A673 (cell line): Measurements from ENCODE around the gene FAM227B. TPM values are rescaled to one million over a fixed set of nuclear protein-coding genes. Genes with fewer than 3 reads are reported as not detected.

Experiments used
- BruUV-seq: library from RNA; stranded (reverse); fragments of 400-500 nt; replicated peaks from 2 replicates; lab custom pipeline; 2021; lab: Mats Ljungman, UMichigan
- CTCF ChIA-PET: fragments of 300-600 bp; sonication (Branson Sonifier 250); formaldehyde crosslinking; loops from one replicate; lab custom pipeline; 2022; ENCODE audit warnings: antibody characterized with exemption; lab: Charles Lee
- POLR2A ChIA-PET: fragments of 300-600 bp; sonication (Branson Sonifier 250); formaldehyde crosslinking; loops from one replicate; lab custom pipeline; 2022; ENCODE audit warnings: antibody characterized with exemption; ENCODE audit not compliant: low non-redundant PET; lab: Charles Lee
- DNase-seq: peaks from one replicate; pipeline ENCODE4 v3.0.0-alpha.2; 2015; ENCODE audit warnings: low spot score
- H3K27ac ChIP-seq: fragments of 200-600 bp; sonication (generic); 2 replicates; pipeline ENCODE4 v1.5.1; 2016; ENCODE audit warnings: mixed run types, low read depth, mild to moderate bottlenecking, mixed read lengths, antibody characterized with exemption, low read length; ENCODE audit not compliant: poor library complexity, severe bottlenecking
- H3K27me3 ChIP-seq: fragments of 200-600 bp; sonication (generic); replicated peaks from 2 replicates; pipeline ENCODE4 v1.6.1; 2017; ENCODE audit warnings: mixed run types, low read depth, mild to moderate bottlenecking, mixed read lengths, antibody characterized with exemption, low read length; ENCODE audit not compliant: insufficient read depth, poor library complexity
- H3K36me3 ChIP-seq: fragments of 200-600 bp; sonication (generic); 2 replicates; pipeline ENCODE4 v1.6.1; 2016; ENCODE audit warnings: mixed run types, mild to moderate bottlenecking, mixed read lengths, antibody characterized with exemption, low read length; ENCODE audit not compliant: insufficient read depth, poor library complexity, severe bottlenecking
- H3K4me1 ChIP-seq: fragments of 200-600 bp; sonication (generic); 2 replicates; pipeline ENCODE4 v1.6.1; 2017; ENCODE audit warnings: mixed run types, mild to moderate bottlenecking, mixed read lengths, antibody characterized with exemption, low read length; ENCODE audit not compliant: insufficient read depth, poor library complexity, severe bottlenecking
- H3K4me3 ChIP-seq: fragments of 200-600 bp; sonication (generic); 2 replicates; pipeline ENCODE4 v1.5.1; 2016; ENCODE audit warnings: low read depth, mixed run types, mild to moderate bottlenecking, mixed read lengths, low read length; ENCODE audit not compliant: poor library complexity, severe bottlenecking
- H3K9me3 ChIP-seq: fragments of 200-600 bp; sonication (generic); 2 replicates; pipeline ENCODE4 v1.6.1; 2016; ENCODE audit warnings: mixed run types, low read depth, mild to moderate bottlenecking, mixed read lengths, antibody characterized with exemption, low read length; ENCODE audit not compliant: poor library complexity, severe bottlenecking
- EZH2 ChIP-seq: fragments of 200-600 bp; sonication (generic); IDR thresholded peaks from 2 replicates; pipeline ENCODE4 v1.6.1; 2017; ENCODE audit warnings: borderline replicate concordance, low read depth, mild to moderate bottlenecking, mixed read lengths, antibody characterized with exemption, low read length; ENCODE audit not compliant: poor library complexity, severe bottlenecking
- intact Hi-C: fragments of 100-400 bp; cut with micrococcal nuclease; formaldehyde crosslinking; loops from one replicate; pipeline ENCODE4 v1.10.0; 2022; ENCODE audit not compliant: unreplicated experiment
- total RNA-seq: library from RNA; stranded (reverse); gene quantifications from 2 replicates; pipeline ENCODE4 v1.2.3, GENCODE V29; 2021
- TF ChIP-seq, protein P1 (sequence below): fragments of 300-800, 200-600 bp; sonication (generic); conservative IDR thresholded peaks from 2 replicates; pipeline ENCODE4 v1.5.1; 2017; ENCODE audit warnings: low read depth, mild to moderate bottlenecking, antibody characterized with exemption, low read length, moderate library complexity, mixed read lengths

FAM227B gene
- total RNA-seq, 1 experiment from 2014 or later, result 2.3 TPM

DNA sequence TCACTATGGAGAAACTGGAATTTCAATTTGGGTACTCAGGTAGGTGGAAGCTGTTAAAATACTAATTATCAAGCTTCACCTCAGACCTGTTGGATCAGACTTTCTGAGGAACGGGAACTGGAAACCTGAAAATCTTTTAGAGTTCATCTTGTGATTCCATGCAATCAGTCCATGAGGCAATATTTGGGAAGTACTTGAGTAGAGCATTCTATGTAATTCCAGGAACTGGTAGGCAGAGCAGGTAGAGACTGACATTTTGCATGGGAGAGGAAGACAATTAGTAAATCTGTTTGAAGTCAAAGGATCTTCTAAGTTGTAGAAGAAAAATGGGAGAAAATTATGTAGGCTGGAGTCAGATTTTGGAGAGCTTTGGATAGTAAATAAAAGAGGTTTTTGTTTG, 154.5 kb downstream of the FAM227B start:
- Histone ChIP-seq H3K4me1 (no peaks in the 10 kb centered on the region), H3K36me3 (no peaks in the 10 kb centered on the region), H3K9me3 (no peaks in the 10 kb centered on the region), H3K4me3 (no peak overlapping the region), H3K27ac (no peak overlapping the region), H3K27me3 (no peaks in the 10 kb centered on the region)
- POLR2A ChIA-PET, result no interaction called here
- TF ChIP-seq, protein P1, sequence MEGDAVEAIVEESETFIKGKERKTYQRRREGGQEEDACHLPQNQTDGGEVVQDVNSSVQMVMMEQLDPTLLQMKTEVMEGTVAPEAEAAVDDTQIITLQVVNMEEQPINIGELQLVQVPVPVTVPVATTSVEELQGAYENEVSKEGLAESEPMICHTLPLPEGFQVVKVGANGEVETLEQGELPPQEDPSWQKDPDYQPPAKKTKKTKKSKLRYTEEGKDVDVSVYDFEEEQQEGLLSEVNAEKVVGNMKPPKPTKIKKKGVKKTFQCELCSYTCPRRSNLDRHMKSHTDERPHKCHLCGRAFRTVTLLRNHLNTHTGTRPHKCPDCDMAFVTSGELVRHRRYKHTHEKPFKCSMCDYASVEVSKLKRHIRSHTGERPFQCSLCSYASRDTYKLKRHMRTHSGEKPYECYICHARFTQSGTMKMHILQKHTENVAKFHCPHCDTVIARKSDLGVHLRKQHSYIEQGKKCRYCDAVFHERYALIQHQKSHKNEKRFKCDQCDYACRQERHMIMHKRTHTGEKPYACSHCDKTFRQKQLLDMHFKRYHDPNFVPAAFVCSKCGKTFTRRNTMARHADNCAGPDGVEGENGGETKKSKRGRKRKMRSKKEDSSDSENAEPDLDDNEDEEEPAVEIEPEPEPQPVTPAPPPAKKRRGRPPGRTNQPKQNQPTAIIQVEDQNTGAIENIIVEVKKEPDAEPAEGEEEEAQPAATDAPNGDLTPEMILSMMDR, result no peak
- no peak for TF ChIP-seq EZH2
- intact Hi-C loops, result no loop called here
- CTCF ChIA-PET, result no interaction called here
- DNase-seq, result no peak
- no TSS peak for BruUV-seq

DNA sequence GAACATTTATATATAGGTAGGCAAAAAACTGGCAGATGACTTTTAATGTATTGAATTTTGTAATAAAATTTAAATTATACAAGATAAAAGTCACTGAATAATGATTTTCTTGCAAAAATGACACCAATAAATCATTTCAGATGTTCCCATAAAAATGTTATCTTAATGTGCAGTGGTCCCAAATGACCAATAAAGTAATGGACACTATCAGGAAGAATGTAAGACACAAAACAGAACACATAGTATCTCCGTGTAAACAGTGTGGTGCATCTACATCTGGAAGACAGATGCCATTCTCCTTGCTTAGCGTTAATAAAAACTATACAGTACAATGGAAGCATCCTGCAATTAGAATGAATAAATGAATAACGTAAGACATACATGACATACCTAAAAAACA, 156.1 kb downstream of the FAM227B start:
- H3K27me3 ChIP-seq, result peaks cover 2% of the 10 kb centered on the region

DNA sequence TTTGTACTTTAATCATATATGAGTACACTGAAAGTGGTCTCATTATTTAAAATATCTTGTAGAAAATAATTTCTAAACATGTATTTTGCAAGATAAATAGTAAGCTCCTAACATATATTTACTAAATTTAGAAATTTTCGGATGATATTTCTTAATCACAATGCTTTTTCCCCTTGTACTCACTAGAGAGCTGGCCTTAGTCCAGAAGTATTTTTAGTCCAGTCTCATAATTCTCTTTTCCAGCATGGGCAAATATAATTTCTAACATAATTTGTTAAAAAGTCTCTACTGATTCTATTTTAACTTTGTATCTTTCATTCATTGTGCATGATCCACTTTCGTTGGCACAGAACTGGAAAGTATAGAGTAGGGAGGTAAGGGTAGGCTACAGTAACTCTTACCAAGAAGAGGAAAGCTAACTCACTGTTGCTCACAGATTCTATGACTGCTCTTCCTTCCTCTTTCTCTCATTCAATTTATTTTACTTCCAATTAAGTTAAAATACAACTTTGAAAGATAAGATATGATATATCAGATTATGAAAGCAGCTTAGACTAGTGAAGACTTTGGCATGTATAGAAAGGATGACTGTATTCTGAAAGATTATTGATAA, 158.3 kb downstream of the FAM227B start:
- CTCF ChIA-PET, result no interaction called here
- TF ChIP-seq, protein P1, result no peak
- no peak for TF ChIP-seq EZH2
- DNase-seq, result no peak
- no peak overlapping the region for H3K27ac ChIP-seq
- no peaks in the 10 kb centered on the region for H3K36me3 ChIP-seq
- POLR2A ChIA-PET, result no interaction called here
- peaks cover 12% of the 10 kb centered on the region for H3K27me3 ChIP-seq
- no peaks in the 10 kb centered on the region for H3K4me1 ChIP-seq
- H3K4me3 ChIP-seq, result no peak overlapping the region
- intact Hi-C loops, result no loop called here
- BruUV-seq, result no TSS peak
- H3K9me3 ChIP-seq, result no peaks in the 10 kb centered on the region

More for the DNA sequence above, 156.1 kb downstream of the FAM227B start:
- intact Hi-C loops, result no loop called here
- no peaks in the 10 kb centered on the region for H3K36me3 ChIP-seq
- ChIA-PET CTCF (no interaction called here), POLR2A (no interaction called here)
- no TSS peak for BruUV-seq
- H3K4me1 ChIP-seq, result no peaks in the 10 kb centered on the region
- TF ChIP-seq EZH2, result no peak
- TF ChIP-seq, protein P1, result no peak
- DNase-seq, result no peak
- H3K9me3 ChIP-seq, result no peaks in the 10 kb centered on the region
- H3K4me3 ChIP-seq, result no peak overlapping the region
- H3K27ac ChIP-seq, result no peak overlapping the region
